Heart right ventricle (tissue), 16 donors: ENCODE results near the gene CEP126. TPM values are rescaled to one million over a fixed set of nuclear protein-coding genes. Genes with fewer than 3 reads are reported as not detected.

Experiments
- ATAC-seq, 8 donors: fragments of 200-7000 bp; cut with Tn5 transposase; one replicate each; pipeline ENCODE4 v1.9.1; 2020; ENCODE audit warnings: mild to moderate bottlenecking in 8 of 8, moderate library complexity in 8 of 8, moderate number of reproducible peaks in 1 of 8
- DNase-seq, 2 donors: peaks; one replicate each; pipeline ENCODE4 v3.0.0-alpha.2; 2020
- H3K27ac ChIP-seq, 10 donors: fragments of 200-600 bp; sonication (generic) in 2 of 10; one replicate each; pipeline versions ENCODE4 v1.5.0 to v1.8.0; 2020 to 2022; ENCODE audit warnings: mild to moderate bottlenecking in 3 of 10
- H3K27me3 ChIP-seq, 7 donors: fragments of 200-600 bp; one replicate each; pipeline ENCODE4 v1.8.0; 2021 to 2022; ENCODE audit warnings: mild to moderate bottlenecking in 2 of 7
- H3K36me3 ChIP-seq, 9 donors: fragments of 200-600 bp; sonication (generic) in 1 of 9; one replicate each; pipeline versions ENCODE4 v1.5.0 to v1.8.0; 2020 to 2022; ENCODE audit warnings: mild to moderate bottlenecking in 2 of 9
- H3K4me1 ChIP-seq, 9 donors: fragments of 200-600 bp; sonication (generic) in 1 of 9; one replicate each; pipeline versions ENCODE4 v1.5.0 to v1.8.0; 2020 to 2022; ENCODE audit warnings: mild to moderate bottlenecking in 4 of 9
- H3K4me3 ChIP-seq, 10 donors: fragments of 200-600 bp; sonication (generic) in 2 of 10; one replicate each; pipeline versions ENCODE4 v1.5.0 to v1.8.0; 2020 to 2022; ENCODE audit warnings: mild to moderate bottlenecking in 7 of 10, moderate library complexity in 2 of 10
- H3K9me3 ChIP-seq, 11 donors: fragments of 200-600 bp in 10 of 11; sonication (generic) in 2 of 11; one replicate each; pipeline versions ENCODE4 v1.5.0 to v1.8.0; 2013 to 2022; ENCODE audit warnings: mild to moderate bottlenecking in 2 of 11, control low read depth in 1 of 11, moderate library complexity in 1 of 11
- WGBS, 2 donors: extraction: QIAGEN DNeasy Blood & Tissue Kit; methylation state at CpG; one replicate each; pipeline ENCODE4 v1.1.7; 2013; ENCODE audit warnings: inconsistent platforms in 1 of 2; 5-methylcytosine and 5-hydroxymethylcytosine counted together
- intact Hi-C, 10 donors: fragments of 100-400 bp; cut with DNase I; formaldehyde crosslinking; loops; one replicate each; pipeline versions ENCODE4 v1.11.1 to v1.14.2; 2022
- polyA plus RNA-seq, 2 donors: library from polyadenylated mRNA; stranded (reverse); fragments of 200-250 nt; gene quantifications; one replicate each; pipeline ENCODE4 v1.2.3, GENCODE V29; 2013
- total RNA-seq, 10 donors: library from RNA; stranded (reverse); fragmentation: NEBNext Ultra II Directional in 3 of 10; extraction: Animal tissue kit (Norgen Biotek cat#: 25700) in 3 of 10; gene quantifications; one replicate each; pipeline versions ENCODE4 v1.2.1 to v1.2.4, GENCODE V29; 2021 to 2023
- TF ChIP-seq, protein P1 (sequence below), 9 donors: fragments of 200-600 bp; sonication (generic) in 2 of 9; IDR thresholded peaks; one replicate each; pipeline versions ENCODE4 v1.5.0 to v1.8.0; 2021 to 2022; ENCODE audit warnings: antibody characterized with exemption in 9 of 9, mild to moderate bottlenecking in 5 of 9, moderate library complexity in 1 of 9
- donor health status: Arrhythmogenic right ventricular cardiomyopathy.
- donor health status: ischemic (EF 13 %, LVEDD 7.1; RV severe dilation, severe dysfunction).
- donor health status: healthy with polysubstance abuse.
- donor health status: DM: no; HTN: yes; CAD: no.
- donor health status: DM: no; HTN: no; CAD: no.
- donor health status: ischemic (EF 25% LVEDD 6.9; RV normal size, moderate dysfunction).
- donor health status: ischemic (EF 25% LVEDD 5.7; RV mildly dilated, moderate dysfunction).
- donor health status: healthy.
- donor health status: DM: yes; HTN: yes; CAD: no.
- donor health status: Ischemic cardiomyopathy.
- donor health status: ischemic (EF 35%, LVEDD 5.7; RV mildly dilated, moderate dysfunction).
- donor health status: nonischemic (EF 11% LVEDD 7.7; RV severe dilation, severe dysfunction).
- donor health status: DM: yes; HTN: yes; CAD: no.
- donor health status: PGD.
- donor health status: ischemic (EF 29% LVEDD 5.4; RV normal size, mild dysfunction).
- donor health status: nonischemic (EF 23%, LVEDD 6.1; RV moderate dilation, normal function).

CEP126 gene
- total and polyA plus RNA-seq, 12 donors, result 0.25 to 2.5 (median 1.2) TPM

DNA sequence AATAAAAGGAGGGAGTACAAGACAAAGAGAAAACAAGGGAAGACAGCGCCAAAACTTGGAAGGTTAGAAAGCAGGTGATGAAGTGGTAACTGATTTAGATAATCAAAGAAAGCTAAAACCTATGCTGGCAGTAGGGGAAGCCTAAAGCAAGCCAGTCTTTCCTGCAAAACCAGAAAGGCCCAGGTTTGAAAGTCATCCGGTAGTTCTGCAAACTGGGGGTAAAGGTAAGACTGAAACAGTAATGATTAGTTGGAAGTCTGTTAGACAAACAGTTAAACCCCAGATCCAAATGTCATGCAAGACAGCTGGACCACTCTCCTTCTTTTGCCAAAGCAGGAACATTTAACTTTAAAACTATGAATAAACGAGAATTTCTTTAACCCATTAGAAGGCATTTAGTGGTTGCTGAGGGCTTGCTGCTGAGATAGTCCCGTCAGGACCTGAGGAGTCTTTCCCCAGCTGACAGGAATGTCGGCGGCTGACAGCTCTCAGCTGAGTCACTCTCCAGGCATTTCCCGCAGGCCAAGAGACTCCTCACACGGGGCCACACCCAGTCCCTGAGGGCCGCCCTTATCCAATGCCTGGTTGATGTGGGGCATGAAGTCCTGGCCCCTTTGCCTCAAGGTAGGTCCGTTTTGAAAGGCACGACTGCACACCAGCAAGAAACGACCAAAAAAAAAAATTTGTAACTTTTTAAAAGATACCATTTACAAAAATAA lies 96.1 kb downstream of the CEP126 start:
- DNase-seq, result peak; percentile 34 to 61
- Histone ChIP-seq H3K4me1 (peaks cover 0 to 13% (median 9%) of the 10 kb centered on the region in 9 donors), H3K27ac (no peak overlapping the region), H3K4me3 (no peak overlapping the region), H3K27me3 (no peaks in the 10 kb centered on the region), H3K9me3 (no peaks in the 10 kb centered on the region), H3K36me3 (no peaks in the 10 kb centered on the region)
- intact Hi-C loops, result loop anchor here in 2 of 10 donors (5.0 kb wide), 2 partner anchors 99 to 149 kb away; no protein-coding TSS in a partner anchor
- ATAC-seq, result peak; percentile 75 to 97 (median 80)
- WGBS, 2 donors, result 21% methylated on average over 12 of the region's 12 CpGs
- TF ChIP-seq, protein P1, sequence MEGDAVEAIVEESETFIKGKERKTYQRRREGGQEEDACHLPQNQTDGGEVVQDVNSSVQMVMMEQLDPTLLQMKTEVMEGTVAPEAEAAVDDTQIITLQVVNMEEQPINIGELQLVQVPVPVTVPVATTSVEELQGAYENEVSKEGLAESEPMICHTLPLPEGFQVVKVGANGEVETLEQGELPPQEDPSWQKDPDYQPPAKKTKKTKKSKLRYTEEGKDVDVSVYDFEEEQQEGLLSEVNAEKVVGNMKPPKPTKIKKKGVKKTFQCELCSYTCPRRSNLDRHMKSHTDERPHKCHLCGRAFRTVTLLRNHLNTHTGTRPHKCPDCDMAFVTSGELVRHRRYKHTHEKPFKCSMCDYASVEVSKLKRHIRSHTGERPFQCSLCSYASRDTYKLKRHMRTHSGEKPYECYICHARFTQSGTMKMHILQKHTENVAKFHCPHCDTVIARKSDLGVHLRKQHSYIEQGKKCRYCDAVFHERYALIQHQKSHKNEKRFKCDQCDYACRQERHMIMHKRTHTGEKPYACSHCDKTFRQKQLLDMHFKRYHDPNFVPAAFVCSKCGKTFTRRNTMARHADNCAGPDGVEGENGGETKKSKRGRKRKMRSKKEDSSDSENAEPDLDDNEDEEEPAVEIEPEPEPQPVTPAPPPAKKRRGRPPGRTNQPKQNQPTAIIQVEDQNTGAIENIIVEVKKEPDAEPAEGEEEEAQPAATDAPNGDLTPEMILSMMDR (IDR thresholded peaks at IDR 0.05), result no peak

DNA sequence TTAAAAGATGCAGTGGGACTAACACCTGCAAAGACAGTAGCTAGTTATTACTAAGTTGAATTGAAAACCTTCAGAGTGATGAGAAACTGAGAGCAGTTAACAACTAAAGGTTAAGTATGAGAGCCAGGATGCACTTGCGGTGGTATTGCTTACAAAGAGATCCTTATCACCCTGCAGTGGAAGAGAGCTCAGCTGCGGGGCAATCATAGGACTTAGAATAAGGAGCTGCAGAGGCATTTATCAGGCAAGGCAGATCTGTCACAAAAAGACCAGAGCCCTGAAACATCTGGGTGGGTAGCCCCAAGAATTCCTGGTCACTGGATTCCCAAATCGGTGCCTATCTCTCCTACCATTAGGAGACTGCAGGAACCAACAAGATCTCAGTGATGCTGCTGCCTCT lies 98.1 kb downstream of the CEP126 start:
- H3K4me1 ChIP-seq, result peaks cover 0 to 9% (median 9%) of the 10 kb centered on the region in 9 donors
- H3K27me3 ChIP-seq, result no peaks in the 10 kb centered on the region
- ATAC-seq, result no peak
- no peak for DNase-seq
- no peak overlapping the region for H3K27ac ChIP-seq
- 63 to 75% methylated on average over 3 of the region's 3 CpGs for WGBS, 2 donors
- H3K9me3 ChIP-seq, result no peaks in the 10 kb centered on the region
- no peaks in the 10 kb centered on the region for H3K36me3 ChIP-seq
- TF ChIP-seq, protein P1 (IDR thresholded peaks at IDR 0.05), result no peak
- intact Hi-C loops, result loop anchor here in 2 of 10 donors (5.0 kb wide), 2 partner anchors 101 to 151 kb away; no protein-coding TSS in a partner anchor
- no peak overlapping the region for H3K4me3 ChIP-seq

DNA sequence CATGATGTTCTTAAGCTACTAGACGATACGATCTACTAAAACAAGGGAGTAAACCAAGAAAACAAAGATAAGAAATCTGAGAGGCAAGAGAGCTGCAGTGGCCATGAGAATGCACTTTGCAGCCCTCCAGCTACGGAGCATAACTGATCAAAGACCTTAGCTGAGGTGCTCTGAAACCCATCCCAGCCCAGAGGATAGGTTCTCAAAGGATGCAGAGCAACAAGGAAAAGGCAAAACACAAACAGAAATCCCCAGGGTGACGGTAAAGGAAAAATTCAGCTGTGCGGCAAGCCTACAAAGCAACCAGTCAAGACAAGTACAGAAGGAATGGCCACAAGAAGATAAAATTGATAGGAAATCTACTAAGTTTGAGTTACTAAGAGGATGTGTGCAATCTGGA lies 99.9 kb downstream of the CEP126 start:
- ATAC-seq (no peak), DNase-seq (no peak)
- intact Hi-C loops, result loop anchor here in 2 of 10 donors (5.0 kb wide), 2 partner anchors 102 to 152 kb away; no protein-coding TSS in a partner anchor
- Histone ChIP-seq H3K4me3 (no peak overlapping the region), H3K4me1 (peaks cover 0 to 9% (median 9%) of the 10 kb centered on the region in 9 donors), H3K36me3 (no peaks in the 10 kb centered on the region), H3K9me3 (no peaks in the 10 kb centered on the region), H3K27me3 (no peaks in the 10 kb centered on the region), H3K27ac (no peak overlapping the region)
- 84 to 86% methylated on average over 5 of the region's 5 CpGs for WGBS, 2 donors
- TF ChIP-seq, protein P1 (IDR thresholded peaks at IDR 0.05), result no peak

DNA sequence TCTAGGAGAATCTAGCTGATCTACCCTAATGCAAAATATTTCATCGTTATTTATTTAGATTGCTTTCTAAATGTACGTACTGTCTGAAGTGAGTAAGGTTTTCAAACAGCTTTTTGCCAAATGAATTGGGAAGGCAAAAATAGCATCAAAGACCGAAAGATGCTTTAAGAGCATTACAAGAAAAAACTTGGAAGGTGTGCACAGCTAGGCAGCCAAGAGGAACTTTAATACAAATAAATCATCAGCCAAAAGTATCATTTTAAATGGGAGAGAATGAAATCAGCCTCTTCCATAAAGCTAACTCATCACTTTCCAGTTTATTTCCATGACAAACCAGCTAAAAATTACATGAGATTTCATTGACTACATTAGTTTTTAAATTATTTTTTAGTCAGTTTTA lies 102.2 kb downstream of the CEP126 start:
- H3K4me3 ChIP-seq, result no peak overlapping the region
- DNase-seq, result no peak

More for the DNA sequence above, 102.2 kb downstream of the CEP126 start:
- no peaks in the 10 kb centered on the region for H3K27me3 ChIP-seq
- H3K27ac ChIP-seq, result no peak overlapping the region
- WGBS, 2 donors, result 68 to 69% methylated on average over 3 of the region's 3 CpGs
- intact Hi-C loops, result no loop called here
- H3K4me1 ChIP-seq, result no peaks in the 10 kb centered on the region
- no peaks in the 10 kb centered on the region for H3K9me3 ChIP-seq
- ATAC-seq, result no peak
- H3K36me3 ChIP-seq, result no peaks in the 10 kb centered on the region
- TF ChIP-seq, protein P1 (IDR thresholded peaks at IDR 0.05), result no peak
